ENCODE results near the gene TMEM260. TPM values are rescaled to one million over a fixed set of nuclear protein-coding genes. Genes with fewer than 3 reads are reported as not detected.

Gene TMEM260
- total and polyA plus RNA-seq, 4 donors = 5.5 to 20.9 (median 15.5) TPM

DNA sequence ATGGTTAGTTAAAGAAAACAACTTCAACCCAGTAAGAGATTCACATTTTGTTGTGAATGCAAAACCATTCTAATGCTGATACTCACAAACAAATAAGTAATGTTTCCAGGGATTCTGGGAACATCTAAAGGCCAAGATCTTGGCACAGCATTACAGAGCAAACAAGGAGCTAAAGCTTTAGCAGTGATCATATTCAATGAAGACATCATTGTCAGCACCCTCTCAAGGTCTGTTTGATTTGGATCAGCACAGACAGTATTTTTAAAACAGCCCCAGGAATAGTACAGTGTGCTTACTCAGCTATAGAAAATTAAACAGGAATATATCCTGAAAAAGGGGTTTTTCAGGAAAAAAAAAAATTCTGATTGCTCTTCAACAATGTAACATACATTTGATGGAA lies 71.4 kb downstream of the TMEM260 start:
- no peaks in the 10 kb centered on the region for H3K27me3 ChIP-seq (ENCODE audit: control insufficient read depth in 1 of 2, insufficient read depth in 2 of 2, low read length in 1 of 2)
- no peaks in the 10 kb centered on the region for H3K36me3 ChIP-seq (ENCODE audit: control insufficient read depth in 1 of 2, insufficient read depth in 2 of 2, low read length in 1 of 2)
- no peak for DNase-seq
- no peaks in the 10 kb centered on the region for H3K9me3 ChIP-seq (ENCODE audit: control insufficient read depth, low read length)
- no peak for ATAC-seq (ENCODE audit: low FRiP score)
- H3K27ac ChIP-seq (ENCODE audit: low read depth in 1 of 2, low read length in 2 of 2) = no peak overlapping the region
- intact Hi-C loops (cut with DNase I) = no loop called here
- no peak overlapping the region for H3K4me3 ChIP-seq (ENCODE audit: low read length in 2 of 2)
- peaks cover 2 to 7% of the 10 kb centered on the region in 2 donors for H3K4me1 ChIP-seq (ENCODE audit: control insufficient read depth in 1 of 2, insufficient read depth in 2 of 2, low read length in 2 of 2)

DNA sequence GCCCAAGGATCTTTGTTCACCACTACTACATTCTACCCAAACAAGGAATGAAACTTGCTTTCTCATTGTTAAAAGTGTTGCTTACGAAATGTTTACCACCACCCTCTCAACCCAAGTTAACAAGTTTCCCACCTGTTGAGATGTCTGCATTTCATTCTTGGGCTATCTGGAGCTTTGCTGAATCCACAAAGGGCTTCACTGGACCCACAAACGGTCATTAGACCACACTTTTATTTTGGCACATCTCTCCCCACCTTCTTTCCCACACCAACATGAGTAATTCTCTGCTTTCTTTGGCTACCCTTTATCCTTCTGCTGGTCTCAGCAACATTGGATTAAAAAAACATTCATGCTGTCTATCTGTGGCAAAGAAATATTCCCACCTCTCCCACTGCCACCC lies 78.0 kb downstream of the TMEM260 start:
- Histone ChIP-seq H3K9me3 (ENCODE audit: control insufficient read depth, low read length) (no peaks in the 10 kb centered on the region), H3K4me1 (ENCODE audit: control insufficient read depth in 1 of 2, insufficient read depth in 2 of 2, low read length in 2 of 2) (peaks cover 0 to 5% of the 10 kb centered on the region in 2 donors), H3K27me3 (ENCODE audit: control insufficient read depth in 1 of 2, insufficient read depth in 2 of 2, low read length in 1 of 2) (no peaks in the 10 kb centered on the region), H3K4me3 (ENCODE audit: low read length in 2 of 2) (no peak overlapping the region), H3K36me3 (ENCODE audit: control insufficient read depth in 1 of 2, insufficient read depth in 2 of 2, low read length in 1 of 2) (no peaks in the 10 kb centered on the region), H3K27ac (ENCODE audit: low read depth in 1 of 2, low read length in 2 of 2) (no peak overlapping the region)
- ATAC-seq (ENCODE audit: low FRiP score) (no peak), DNase-seq (no peak)
- intact Hi-C loops (cut with DNase I) = no loop called here
- WGBS, 2 donors = 30 to 33% methylated on average over 2 of the region's 2 CpGs

DNA sequence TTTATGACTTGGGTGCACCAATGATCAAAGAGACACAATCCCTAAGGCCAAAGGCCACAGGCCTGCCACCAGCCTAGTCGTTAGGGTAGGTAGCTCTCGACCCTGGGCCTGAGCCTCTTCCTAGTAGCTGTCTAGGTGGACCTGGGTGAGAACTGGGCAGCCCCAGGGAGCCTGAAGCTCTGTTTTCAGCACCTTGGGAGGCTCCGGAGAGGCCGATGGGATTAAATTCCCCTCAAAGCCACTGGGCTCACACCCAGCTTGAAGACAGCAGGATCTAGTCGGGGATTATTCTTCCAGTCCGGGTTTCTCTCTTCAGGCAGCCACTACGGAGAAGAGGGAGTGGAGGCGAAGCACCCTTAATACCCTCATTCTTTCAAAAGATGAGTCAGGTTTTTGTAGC lies 79.8 kb downstream of the TMEM260 start:
- no peak for ATAC-seq (ENCODE audit: low FRiP score)
- H3K36me3 ChIP-seq (ENCODE audit: control insufficient read depth in 1 of 2, insufficient read depth in 2 of 2, low read length in 1 of 2) = no peaks in the 10 kb centered on the region
- DNase-seq = no peak
- WGBS, 2 donors = 81 to 82% methylated on average over 8 of the region's 8 CpGs
- no peaks in the 10 kb centered on the region for H3K9me3 ChIP-seq (ENCODE audit: control insufficient read depth, low read length)
- intact Hi-C loops (cut with DNase I) = no loop called here
- H3K27ac ChIP-seq (ENCODE audit: low read depth in 1 of 2, low read length in 2 of 2) = no peak overlapping the region
- H3K4me1 ChIP-seq (ENCODE audit: control insufficient read depth in 1 of 2, insufficient read depth in 2 of 2, low read length in 2 of 2) = peaks cover 0 to 5% of the 10 kb centered on the region in 2 donors
- H3K27me3 ChIP-seq (ENCODE audit: control insufficient read depth in 1 of 2, insufficient read depth in 2 of 2, low read length in 1 of 2) = no peaks in the 10 kb centered on the region
- H3K4me3 ChIP-seq (ENCODE audit: low read length in 2 of 2) = no peak overlapping the region

DNA sequence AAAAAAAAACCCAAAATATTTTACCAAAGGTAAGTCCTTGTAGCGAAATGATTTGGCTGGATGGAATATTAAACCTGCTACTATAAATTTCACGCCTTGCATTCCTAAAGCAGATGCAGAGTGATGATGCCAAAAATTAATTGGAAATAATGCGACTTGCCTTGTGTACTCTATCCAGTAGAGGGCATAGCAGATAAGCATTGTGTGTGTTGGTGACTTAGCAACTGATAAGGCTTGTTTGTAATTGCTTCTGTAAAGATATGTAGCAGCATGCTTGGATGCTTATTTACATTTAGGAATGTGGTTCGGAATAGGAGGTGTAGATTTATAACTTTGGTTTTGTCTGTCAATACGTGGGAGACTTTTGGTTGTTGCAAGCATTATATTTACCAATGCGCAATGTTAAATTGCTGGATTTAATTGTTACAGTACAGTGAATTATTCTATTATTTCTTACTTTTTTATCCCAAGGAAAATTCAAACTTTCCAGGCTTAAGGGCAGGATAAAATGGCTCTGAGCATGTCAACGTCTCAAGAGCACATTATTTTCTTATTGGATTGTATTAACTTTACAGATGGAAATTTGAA lies 80.5 kb downstream of the TMEM260 start:
- ATAC-seq (ENCODE audit: low FRiP score) = no peak
- Histone ChIP-seq H3K4me1 (ENCODE audit: control insufficient read depth in 1 of 2, insufficient read depth in 2 of 2, low read length in 2 of 2) (peaks cover 0 to 5% of the 10 kb centered on the region in 2 donors), H3K4me3 (ENCODE audit: low read length in 2 of 2) (no peak overlapping the region), H3K36me3 (ENCODE audit: control insufficient read depth in 1 of 2, insufficient read depth in 2 of 2, low read length in 1 of 2) (no peaks in the 10 kb centered on the region), H3K27ac (ENCODE audit: low read depth in 1 of 2, low read length in 2 of 2) (no peak overlapping the region), H3K27me3 (ENCODE audit: control insufficient read depth in 1 of 2, insufficient read depth in 2 of 2, low read length in 1 of 2) (no peaks in the 10 kb centered on the region), H3K9me3 (ENCODE audit: control insufficient read depth, low read length) (no peaks in the 10 kb centered on the region)
- 42 to 53% methylated on average over 7 of the region's 7 CpGs for WGBS, 2 donors
- DNase-seq = no peak
- intact Hi-C loops (cut with DNase I) = no loop called here

DNA sequence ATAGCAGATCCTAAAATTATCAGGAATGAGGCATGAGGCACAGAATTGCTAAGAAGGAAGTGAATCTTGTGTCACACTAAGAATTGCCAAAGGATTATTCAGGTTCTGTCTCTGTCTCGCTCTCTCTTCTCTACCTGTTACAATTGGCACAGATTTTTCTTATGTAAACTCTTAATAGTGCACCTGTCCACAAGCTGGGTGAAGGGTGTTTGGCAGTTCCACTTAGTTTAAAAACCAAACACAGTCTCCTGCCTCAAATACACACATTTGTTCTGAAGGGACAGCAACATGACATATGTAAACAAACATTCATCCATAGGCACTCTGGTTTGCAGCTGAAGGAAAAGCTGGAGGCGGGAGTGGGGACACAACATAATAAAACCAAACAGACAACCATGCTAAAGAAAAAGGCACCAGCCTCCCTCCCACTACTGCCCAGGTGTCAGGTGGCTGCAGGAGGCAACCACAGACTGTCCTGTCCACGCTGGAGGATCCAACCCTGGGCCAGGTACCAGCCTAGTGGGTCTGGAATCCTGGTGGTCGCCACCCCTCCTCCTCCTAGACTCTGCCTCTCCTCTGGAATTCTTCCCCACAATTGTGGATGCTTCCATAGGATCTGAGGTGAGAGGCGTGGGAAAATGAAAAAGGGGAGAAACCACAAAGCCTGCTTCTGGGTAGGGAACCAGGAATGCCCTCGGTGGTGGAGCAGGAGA lies 81.2 kb downstream of the TMEM260 start:
- H3K4me1 ChIP-seq (ENCODE audit: control insufficient read depth in 1 of 2, insufficient read depth in 2 of 2, low read length in 2 of 2) = peaks cover 0 to 5% of the 10 kb centered on the region in 2 donors
- WGBS, 2 donors = 66 to 83% methylated on average over 6 of the region's 6 CpGs
- no peak for ATAC-seq (ENCODE audit: low FRiP score)
- no peak overlapping the region for H3K27ac ChIP-seq (ENCODE audit: low read depth in 1 of 2, low read length in 2 of 2)
- no peaks in the 10 kb centered on the region for H3K27me3 ChIP-seq (ENCODE audit: control insufficient read depth in 1 of 2, insufficient read depth in 2 of 2, low read length in 1 of 2)
- H3K9me3 ChIP-seq (ENCODE audit: control insufficient read depth, low read length) = no peaks in the 10 kb centered on the region
- H3K4me3 ChIP-seq (ENCODE audit: low read length in 2 of 2) = no peak overlapping the region
- intact Hi-C loops (cut with DNase I) = no loop called here
- DNase-seq = no peak
- no peaks in the 10 kb centered on the region for H3K36me3 ChIP-seq (ENCODE audit: control insufficient read depth in 1 of 2, insufficient read depth in 2 of 2, low read length in 1 of 2)

DNA sequence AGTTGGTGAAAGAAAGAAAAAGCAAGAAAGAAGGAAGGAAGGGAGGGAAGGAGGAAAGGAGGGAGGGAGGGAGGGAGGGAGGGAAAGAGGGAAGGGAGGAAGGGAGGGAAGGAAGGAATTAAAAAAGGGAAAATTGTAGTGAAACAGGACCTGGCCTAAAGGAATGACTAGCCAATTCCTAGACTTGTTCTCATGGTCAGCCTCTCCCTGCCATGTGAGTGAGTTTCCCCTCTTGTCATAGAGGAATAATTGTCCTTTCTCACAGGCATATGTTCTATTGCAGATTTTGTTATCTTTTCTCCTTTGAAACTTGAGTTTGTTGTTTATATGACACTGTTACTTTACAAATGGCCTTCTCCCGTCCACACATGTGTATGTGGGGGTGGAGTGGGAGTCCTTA lies 81.9 kb downstream of the TMEM260 start:
- ATAC-seq (ENCODE audit: low FRiP score) = no peak
- intact Hi-C loops (cut with DNase I) = no loop called here
- Histone ChIP-seq H3K27ac (ENCODE audit: low read depth in 1 of 2, low read length in 2 of 2) (no peak overlapping the region), H3K4me1 (ENCODE audit: control insufficient read depth in 1 of 2, insufficient read depth in 2 of 2, low read length in 2 of 2) (peaks cover 0 to 5% of the 10 kb centered on the region in 2 donors), H3K4me3 (ENCODE audit: low read length in 2 of 2) (no peak overlapping the region), H3K27me3 (ENCODE audit: control insufficient read depth in 1 of 2, insufficient read depth in 2 of 2, low read length in 1 of 2) (no peaks in the 10 kb centered on the region), H3K9me3 (ENCODE audit: control insufficient read depth, low read length) (no peaks in the 10 kb centered on the region), H3K36me3 (ENCODE audit: control insufficient read depth in 1 of 2, insufficient read depth in 2 of 2, low read length in 1 of 2) (no peaks in the 10 kb centered on the region)
- no peak for DNase-seq
- WGBS, 2 donors = 77 to 88% methylated on average over 1 of the region's 1 CpG

DNA sequence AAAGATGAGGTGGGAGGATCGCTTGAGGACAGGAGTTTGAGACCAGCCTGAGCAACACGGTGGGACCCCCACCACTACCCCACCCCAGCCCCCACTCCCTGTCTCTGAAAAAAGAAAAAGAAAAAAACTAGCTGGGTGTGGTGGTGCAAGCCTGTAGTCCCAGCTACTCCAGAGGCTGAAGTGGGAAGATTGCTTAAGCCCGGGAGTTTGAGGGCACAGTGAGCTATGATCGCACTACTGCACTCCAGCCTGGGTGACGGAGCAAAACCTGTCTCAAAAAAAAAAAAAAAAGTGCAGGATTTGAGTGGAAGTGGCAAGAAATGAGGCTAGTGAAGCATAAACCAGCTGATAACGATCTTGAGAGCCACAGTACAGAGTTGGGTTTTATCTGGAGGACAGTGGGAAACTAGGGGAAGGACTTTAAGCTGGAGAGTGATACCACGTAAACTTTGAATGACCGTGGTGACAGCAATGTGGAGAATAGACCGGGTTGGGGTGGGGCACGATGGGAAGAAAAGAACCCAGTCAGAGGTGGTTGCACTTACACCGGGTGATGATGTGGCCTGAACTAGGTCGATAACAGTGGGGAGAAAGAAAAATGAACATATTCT lies 85.3 kb downstream of the TMEM260 start:
- Histone ChIP-seq H3K4me3 (ENCODE audit: low read length in 2 of 2) (no peak overlapping the region), H3K27me3 (ENCODE audit: control insufficient read depth in 1 of 2, insufficient read depth in 2 of 2, low read length in 1 of 2) (no peaks in the 10 kb centered on the region), H3K9me3 (ENCODE audit: control insufficient read depth, low read length) (peaks cover 2% of the 10 kb centered on the region), H3K4me1 (ENCODE audit: control insufficient read depth in 1 of 2, insufficient read depth in 2 of 2, low read length in 2 of 2) (no peaks in the 10 kb centered on the region), H3K36me3 (ENCODE audit: control insufficient read depth in 1 of 2, insufficient read depth in 2 of 2, low read length in 1 of 2) (no peaks in the 10 kb centered on the region), H3K27ac (ENCODE audit: low read depth in 1 of 2, low read length in 2 of 2) (no peak overlapping the region)
- intact Hi-C loops (cut with DNase I) = no loop called here
- WGBS, 2 donors = 50 to 58% methylated on average over 11 to 12 of the region's 12 CpGs
- ATAC-seq (ENCODE audit: low FRiP score) (no peak), DNase-seq (no peak)

DNA sequence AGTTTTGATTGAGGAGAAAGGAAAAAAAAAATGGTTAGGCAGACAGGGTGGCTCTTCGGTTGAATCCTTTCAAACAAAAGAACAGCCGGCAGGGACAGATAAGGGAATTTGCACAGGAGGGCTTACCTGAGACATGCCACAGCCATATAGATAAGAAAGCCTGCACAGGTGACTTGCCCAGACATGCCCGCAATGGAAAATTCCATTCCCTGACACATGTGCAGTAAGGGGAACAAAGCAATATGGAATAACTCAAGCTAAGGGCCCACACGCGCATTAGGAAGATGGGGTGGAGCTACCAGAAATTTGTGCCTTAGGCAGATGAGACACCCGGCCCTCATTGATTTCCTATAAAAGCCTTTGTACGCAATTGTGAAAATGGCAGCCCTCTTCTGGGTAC lies 86.7 kb downstream of the TMEM260 start:
- Histone ChIP-seq H3K27me3 (ENCODE audit: control insufficient read depth in 1 of 2, insufficient read depth in 2 of 2, low read length in 1 of 2) (no peaks in the 10 kb centered on the region), H3K27ac (ENCODE audit: low read depth in 1 of 2, low read length in 2 of 2) (no peak overlapping the region), H3K4me3 (ENCODE audit: low read length in 2 of 2) (no peak overlapping the region), H3K36me3 (ENCODE audit: control insufficient read depth in 1 of 2, insufficient read depth in 2 of 2, low read length in 1 of 2) (no peaks in the 10 kb centered on the region), H3K4me1 (ENCODE audit: control insufficient read depth in 1 of 2, insufficient read depth in 2 of 2, low read length in 2 of 2) (no peaks in the 10 kb centered on the region), H3K9me3 (ENCODE audit: control insufficient read depth, low read length) (peaks cover 2% of the 10 kb centered on the region)
- no peak for DNase-seq
- intact Hi-C loops (cut with DNase I) = no loop called here
- ATAC-seq (ENCODE audit: low FRiP score) = no peak
- WGBS, 2 donors = 94 to 98% methylated on average over 7 of the region's 7 CpGs

DNA sequence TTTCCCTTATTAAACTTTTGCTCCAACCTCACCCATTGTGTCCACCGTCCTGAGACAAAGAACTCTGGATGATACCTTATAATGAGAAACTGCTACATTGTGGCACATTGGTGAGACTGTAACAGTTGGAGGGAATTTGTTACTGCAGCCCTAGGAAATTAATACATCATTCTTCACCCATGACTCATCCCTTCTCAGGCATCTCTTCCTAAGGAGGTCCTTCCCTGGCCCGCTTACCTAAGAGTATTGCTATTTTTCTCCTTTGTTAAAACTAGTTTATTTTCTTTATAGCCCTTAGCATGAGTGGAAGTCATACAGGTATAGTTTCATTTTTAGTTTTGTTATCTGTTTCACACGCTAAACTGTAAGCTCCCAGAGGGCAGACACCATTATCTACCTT lies 87.1 kb downstream of the TMEM260 start:
- H3K4me1 ChIP-seq (ENCODE audit: control insufficient read depth in 1 of 2, insufficient read depth in 2 of 2, low read length in 2 of 2) = no peaks in the 10 kb centered on the region
- ATAC-seq (ENCODE audit: low FRiP score) (no peak), DNase-seq (no peak)
- WGBS, 2 donors = 61 to 79% methylated on average over 3 of the region's 3 CpGs
- no peaks in the 10 kb centered on the region for H3K36me3 ChIP-seq (ENCODE audit: control insufficient read depth in 1 of 2, insufficient read depth in 2 of 2, low read length in 1 of 2)
- intact Hi-C loops (cut with DNase I) = no loop called here
- no peaks in the 10 kb centered on the region for H3K27me3 ChIP-seq (ENCODE audit: control insufficient read depth in 1 of 2, insufficient read depth in 2 of 2, low read length in 1 of 2)
- no peak overlapping the region for H3K27ac ChIP-seq (ENCODE audit: low read depth in 1 of 2, low read length in 2 of 2)
- no peak overlapping the region for H3K4me3 ChIP-seq (ENCODE audit: low read length in 2 of 2)
- peaks cover 2% of the 10 kb centered on the region for H3K9me3 ChIP-seq (ENCODE audit: control insufficient read depth, low read length)
